Activated CD4-positive, CD25-positive, alpha-beta regulatory T cell (primary cell): Measurements from ENCODE around the gene MCF2L.

Experiments used
- DNase-seq, 4 experiments: peaks; one replicate each; lab custom pipeline; 2025; lab: John Stamatoyannopoulos, UW

MCF2L gene

GRCh38 chr13:112982281-112983041 is 13.4 kb downstream of the MCF2L start:
- no peak for DNase-seq

DNA sequence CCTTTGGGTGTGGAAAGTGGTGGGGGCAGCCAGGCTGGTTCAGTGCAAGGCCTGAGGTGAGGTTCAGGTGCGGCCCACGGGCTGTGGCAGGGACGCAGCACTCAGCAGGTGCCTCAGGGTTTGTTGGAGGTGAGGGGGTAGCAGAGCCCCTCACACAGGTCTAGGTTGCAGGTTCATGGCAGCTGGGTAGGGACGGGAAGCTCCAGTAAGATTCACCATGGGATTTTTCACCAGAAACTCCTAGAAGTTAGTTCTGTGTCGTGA is 14.0 kb downstream of the MCF2L start:
- DNase-seq, result no peak

GRCh38 chr13:112983428-112984196 is 14.6 kb downstream of the MCF2L start:
- DNase-seq, result no peak

- no peak for DNase-seq
Observed at GRCh38 chr13:112984501-112984900, 15.5 kb downstream of the MCF2L start.

GRCh38 chr13:112984954-112985802 is 16.2 kb downstream of the MCF2L start:
- DNase-seq, result no peak

DNA sequence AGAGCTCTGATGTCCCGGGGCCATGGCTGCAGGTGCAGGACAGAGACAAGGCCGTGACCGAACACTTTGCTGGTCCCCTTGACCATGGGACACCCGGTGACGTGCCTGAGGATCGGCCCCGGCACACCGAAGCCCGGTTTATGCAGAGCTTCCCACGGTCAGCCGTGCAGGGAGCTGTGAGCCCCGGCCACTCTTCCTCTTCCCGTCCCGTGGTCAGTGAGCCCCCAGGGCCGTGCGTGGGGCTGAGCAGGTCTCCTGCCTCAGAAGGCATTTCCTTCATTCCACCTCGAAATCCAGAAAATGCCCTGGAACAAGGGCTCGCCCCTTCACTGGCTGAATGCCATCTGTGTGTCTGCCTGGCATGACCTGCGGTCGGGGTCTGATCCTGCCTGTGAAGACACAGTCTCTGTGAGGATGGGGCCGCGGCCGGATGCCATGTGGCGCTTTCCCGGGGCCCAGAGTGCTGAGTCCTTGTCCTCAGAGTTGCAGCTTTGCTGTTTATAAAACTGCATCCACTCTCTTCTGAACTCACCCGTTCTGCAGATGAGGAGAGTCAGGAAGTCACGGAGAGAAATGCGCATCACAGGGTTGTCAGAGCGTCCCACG is 16.9 kb downstream of the MCF2L start:
- DNase-seq, result no peak

DNA sequence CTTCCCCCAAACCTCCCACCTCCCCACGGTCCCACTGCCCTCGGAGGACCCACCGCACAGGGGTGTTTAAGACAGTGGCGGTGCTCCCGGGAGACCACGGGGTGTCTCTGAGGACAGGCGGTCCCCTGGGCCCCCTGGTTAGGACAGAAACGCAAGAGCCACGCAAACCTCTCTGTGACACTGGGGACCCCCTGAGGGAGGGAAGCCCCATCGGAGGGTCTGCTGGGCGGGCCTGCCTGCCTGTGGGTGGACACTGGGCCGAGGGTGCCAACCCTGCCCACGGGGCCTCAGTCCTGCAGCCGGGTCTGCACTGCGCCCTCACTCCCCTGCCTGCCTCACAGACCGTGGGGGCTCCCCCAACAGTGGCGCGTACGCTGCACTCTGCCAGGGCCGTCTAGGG is 17.5 kb downstream of the MCF2L start:
- no peak for DNase-seq

DNA sequence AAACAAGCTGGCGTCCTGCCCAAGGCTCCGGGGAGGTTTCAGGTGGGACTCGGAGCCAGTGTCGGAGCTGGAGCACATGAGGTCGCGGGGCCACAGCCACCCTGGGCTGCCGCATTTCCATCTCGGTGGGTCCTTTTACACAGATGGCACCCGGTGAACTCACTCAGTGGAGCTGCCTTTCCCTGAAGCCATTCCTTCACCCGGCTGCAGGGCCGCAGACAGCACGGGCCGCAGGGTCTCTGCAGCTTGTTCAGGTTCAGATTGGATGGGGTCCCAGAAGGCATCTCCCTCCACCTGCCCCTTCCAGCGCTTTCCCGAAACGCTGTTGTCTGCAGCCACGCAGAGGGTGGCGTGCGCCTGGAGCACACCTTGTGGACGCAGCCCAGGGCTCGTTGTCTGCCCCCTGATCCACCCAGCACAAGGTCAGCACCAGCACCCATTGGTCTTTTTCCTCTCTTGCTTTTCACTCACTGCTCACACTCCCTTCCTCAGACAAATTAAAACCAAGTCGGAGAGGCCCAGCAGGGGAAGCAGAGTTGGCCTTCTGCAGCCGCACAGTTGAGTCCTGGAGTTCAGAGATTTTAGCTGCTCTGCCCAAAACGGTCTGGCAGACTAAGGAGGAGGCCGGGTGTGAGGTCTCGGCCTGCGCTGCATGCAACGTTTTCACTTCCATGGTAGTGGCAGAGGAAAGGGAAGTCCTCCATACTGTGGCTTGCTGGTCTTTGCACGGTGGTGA is 18.1 kb downstream of the MCF2L start:
- no peak for DNase-seq

GRCh38 chr13:112987682-112988024 is 18.6 kb downstream of the MCF2L start:
- DNase-seq, result no peak

DNA sequence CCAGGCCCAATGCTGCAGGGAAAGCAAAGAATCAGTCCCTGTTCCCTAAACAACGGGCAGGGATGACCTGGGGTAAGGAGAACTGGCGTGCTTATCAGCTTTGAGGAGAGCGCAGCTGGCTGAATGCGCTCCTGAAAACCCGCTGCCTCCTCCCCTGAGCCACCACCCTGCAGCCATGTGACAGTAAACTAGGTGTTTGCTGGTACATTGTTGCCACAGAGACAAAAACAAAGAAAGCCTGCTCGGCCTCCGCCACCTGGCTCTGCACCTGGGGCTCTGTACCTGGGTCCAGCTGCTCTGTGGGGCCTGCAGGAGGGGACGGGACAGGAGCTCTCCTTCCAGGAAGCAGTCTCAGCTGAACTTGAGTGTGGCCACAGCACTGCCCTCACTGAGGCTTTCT is 21.8 kb downstream of the MCF2L start:
- no peak for DNase-seq

GRCh38 chr13:112991609-112992008 is 22.6 kb downstream of the MCF2L start:
- no peak for DNase-seq

DNA sequence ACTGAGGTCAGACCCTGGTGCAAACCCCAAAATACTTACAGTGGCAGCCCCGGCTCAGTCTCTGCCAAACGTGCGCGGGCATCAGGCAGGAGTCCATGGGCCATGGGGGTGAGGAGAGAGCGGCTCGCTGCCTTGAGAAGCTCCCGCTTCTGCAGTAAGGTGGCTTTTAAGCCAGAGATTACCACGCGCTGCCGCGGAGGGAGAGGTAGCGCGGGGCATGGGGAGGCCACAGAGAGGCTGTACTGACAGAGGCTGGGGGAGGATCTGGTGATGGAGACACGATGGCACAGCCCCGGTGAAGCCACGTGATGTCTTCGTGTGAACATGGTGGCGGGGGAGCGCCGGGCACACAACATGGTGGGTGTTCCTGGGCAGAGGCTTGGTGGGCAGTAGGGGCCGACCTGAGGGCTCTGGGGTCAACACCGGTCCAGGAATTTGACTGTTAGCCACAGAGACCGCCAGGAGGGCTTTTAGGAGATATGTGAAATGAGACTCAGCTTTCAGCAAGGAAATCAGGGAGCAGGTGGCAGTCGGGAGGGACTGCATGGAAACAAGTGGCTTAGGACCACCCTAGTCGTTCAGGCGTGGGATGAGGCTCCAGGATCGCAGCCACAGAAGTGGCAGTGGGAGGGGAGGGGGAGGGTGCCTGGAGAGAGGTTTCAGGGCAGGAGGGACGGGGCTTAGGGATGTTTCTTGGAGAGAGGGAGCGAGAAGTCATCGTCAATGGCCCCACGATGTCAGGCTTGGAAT is 24.1 kb downstream of the MCF2L start:
- DNase-seq, result no peak

- no peak for DNase-seq
Observed at GRCh38 chr13:112994084-112994780, 25.2 kb downstream of the MCF2L start.

GRCh38 chr13:112994781-112995355 is 25.9 kb downstream of the MCF2L start:
- DNase-seq, result no peak

DNA sequence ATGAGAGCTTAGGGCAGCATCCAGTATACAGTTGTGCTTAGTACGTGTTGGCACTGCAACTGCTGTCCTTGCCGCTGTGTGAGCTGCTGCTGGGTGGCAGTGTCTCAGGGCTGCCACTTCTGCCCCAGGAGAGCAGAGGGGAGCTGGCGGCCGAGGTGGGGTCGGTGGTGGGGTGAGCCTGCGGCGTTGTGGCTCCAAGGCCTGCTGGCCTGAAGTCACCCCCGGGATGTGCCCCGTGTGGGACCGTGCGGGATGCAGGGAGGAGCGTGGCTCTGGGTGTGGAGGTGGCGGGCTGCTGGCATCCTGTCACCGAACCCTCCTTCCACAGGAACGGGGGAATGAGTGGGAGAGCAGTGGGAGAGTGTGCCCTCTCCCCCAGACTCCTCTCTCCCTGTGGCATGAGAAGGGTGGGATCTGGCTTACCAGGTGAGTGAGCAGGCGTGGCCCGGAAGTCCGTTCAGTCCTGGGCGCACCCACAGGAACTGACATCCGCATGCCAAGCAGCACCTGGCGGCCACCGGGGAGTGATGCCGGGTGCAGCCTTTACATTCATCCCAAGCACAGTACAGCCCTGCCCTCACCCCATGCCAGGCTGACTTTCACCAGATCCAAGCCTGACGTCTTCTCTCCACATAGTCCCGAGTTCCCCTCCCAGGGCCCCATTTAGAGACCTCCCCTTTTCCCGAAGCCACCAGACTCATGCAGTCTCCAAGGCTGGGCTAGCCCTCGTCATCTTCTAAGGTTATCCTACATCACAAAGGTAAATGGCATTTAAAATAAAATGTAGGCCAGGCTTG is 26.6 kb downstream of the MCF2L start:
- no peak for DNase-seq

DNA sequence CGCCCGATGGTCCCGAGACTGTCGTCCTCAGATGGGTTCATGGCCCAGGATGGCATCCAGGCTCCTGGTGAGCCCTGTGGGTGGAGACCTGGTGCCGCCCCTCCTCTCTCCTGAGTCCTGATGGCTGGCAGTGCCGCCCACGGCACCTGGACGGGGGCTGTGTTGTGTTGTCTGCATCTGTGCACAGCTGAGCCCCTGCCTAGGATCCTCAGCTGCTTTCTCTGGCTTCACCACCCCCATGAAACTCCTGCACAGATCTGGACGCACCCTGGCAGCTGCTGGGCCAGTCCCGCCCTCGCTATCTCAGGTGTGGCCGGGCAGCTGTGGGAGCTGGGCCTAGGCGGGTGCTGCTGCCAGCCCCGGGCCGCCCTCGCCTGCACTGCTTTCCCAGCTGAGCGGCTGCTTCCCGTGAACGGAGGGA is 27.7 kb downstream of the MCF2L start:
- no peak for DNase-seq

DNA sequence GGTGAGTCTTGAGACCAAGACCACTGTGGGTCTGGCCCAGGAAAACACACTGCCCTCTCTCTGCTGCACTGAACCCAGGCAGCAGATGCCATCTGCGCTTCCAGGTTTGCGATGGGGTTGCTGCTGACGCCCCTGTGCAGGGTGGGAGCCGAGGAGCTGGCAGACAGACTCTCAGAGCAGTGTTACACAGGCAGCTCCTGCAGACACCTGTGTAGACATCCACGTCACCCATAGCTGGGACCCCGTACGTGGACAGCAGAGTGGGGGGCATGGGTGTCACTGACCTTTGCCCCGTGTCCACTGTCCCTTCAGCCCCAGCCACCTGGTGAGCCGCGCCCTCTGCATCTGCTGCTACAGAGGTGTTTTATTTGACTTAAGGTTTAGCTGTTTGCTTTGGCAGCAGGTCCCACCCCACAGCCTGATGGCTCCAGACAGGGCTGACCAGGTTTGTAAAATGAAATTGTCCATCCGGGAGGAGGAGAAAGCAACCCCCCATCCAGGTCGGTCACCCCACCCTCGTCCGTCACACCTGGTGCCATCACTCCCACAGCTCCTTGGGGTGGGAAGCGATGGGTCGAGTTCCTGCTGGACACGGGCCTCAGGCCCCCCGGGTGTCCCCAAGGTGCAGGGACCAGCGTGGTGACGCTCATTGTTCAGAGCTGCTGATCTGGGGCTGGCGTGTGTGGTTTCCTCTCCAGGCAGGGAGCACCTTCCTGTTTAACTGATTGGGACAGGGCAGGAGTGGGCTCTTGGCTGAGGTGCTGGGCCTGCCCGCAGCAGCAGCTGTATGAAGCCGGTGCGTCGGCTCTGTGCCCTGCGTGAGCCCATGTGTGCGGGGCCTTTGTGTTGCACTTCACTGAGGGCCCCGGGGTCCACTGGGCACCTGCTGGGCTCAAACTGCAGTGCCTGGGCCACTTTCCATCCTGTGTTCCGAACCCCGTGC is 28.4 kb downstream of the MCF2L start:
- no peak for DNase-seq
